Measurements from ENCODE around the gene MIX23.

- TF ChIP-seq, protein P1, sequence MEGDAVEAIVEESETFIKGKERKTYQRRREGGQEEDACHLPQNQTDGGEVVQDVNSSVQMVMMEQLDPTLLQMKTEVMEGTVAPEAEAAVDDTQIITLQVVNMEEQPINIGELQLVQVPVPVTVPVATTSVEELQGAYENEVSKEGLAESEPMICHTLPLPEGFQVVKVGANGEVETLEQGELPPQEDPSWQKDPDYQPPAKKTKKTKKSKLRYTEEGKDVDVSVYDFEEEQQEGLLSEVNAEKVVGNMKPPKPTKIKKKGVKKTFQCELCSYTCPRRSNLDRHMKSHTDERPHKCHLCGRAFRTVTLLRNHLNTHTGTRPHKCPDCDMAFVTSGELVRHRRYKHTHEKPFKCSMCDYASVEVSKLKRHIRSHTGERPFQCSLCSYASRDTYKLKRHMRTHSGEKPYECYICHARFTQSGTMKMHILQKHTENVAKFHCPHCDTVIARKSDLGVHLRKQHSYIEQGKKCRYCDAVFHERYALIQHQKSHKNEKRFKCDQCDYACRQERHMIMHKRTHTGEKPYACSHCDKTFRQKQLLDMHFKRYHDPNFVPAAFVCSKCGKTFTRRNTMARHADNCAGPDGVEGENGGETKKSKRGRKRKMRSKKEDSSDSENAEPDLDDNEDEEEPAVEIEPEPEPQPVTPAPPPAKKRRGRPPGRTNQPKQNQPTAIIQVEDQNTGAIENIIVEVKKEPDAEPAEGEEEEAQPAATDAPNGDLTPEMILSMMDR (IDR thresholded peaks at IDR 0.05; ENCODE audit: low read length) = no peak
- TF ChIP-seq EZH2 (optimal IDR thresholded peaks at IDR 0.05; ENCODE audit: low read depth, low read length) = no peak
- no peak for TF ChIP-seq EZH2phosphoT487 (IDR thresholded peaks at IDR 0.05; ENCODE audit: low read length)
These were observed 20.5 kb upstream of the MIX23 start for GRCh38 chr3:122403489-122403888.

Data from MM.1S (cell line).